ENCODE results near the gene ALDH16A1. TPM values are rescaled to one million over a fixed set of nuclear protein-coding genes. Genes with fewer than 3 reads are reported as not detected.
"Not testable (repeated sequence)": the region's sequence is repeated elsewhere in the genome, so short reads cannot be mapped to it uniquely, and the experiment has no call there.

Gene ALDH16A1
- total RNA-seq, 1 donor from 2014 or later, result 24.0 TPM

DNA sequence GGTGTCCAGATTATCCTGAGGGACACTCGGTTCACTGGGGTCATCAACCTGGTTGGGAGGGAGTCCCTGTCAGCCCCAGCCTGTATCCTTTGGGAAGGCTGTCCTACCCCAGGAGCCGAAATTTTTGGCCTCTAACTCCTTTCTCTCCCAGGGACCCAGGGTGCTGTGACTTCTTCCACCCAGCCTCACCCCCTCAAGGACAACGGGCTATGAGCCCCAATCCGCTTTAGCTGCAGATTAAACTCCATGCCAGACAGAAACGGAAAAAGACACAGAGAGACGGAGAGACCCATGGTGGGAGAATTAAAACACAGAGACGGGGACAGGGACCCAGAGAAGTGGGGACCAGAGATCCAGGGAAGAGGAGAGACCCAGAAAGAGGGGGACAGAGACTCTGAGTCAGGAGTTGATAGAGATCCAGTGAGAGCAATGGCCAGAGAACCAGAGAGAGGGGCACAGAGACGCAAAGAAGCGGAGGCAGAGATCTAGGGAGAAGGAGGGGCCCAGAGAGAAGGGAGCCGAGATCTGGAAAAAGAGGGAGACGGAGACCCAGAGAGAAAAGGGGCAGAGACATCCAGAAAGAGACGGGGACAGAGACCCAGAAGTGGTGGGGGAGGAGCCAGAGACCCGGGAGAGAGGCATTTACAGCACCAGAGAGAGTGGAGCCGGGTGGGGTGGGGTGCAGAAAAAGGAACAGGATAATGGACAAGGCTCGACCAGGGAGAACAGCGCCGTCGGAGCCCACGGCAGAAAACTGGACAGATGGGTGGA, 12.4 kb upstream of the ALDH16A1 start:
- DNase-seq (ENCODE audit: low spot score), result no peak

DNA sequence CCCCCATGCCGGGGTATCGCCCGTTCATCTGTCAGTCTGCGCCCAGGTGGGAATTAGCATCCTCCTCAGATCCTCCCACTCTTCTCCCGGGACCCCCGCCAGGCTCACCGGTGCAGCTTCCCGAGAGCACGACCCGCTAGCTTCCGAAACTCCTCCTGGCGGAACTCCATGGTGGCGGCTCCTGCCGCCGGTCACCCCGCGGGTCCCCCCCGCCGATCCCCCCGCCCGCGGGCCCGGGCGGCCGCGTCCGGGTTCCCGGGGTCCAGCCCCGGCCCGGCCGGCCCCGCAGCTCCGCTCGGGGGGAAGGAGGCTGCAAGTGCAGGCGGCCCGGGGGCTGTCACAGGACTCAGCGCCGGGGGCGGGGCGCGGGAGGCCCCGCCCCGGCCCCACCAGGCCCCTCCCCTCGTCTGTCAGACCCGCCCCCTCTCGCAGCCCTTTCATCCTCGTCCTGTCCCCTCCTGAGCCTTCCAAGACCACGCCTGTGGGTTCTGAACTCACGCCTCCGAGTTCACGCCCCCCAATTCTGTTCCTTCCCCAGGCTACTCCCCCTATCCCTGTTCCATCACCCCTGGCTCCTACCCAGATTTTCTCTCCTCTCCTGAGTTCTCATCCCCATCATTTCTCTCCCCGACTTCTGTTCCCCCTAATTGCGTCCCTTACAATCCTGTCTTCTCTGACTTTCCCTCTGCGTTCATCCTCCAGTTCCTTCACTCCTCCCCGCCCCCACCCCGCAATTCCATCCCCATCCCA, 11.6 kb upstream of the ALDH16A1 start, which contains the start of gene SLC17A7:
TSS of gene SLC17A7 (minus strand) at position 318 of the 750 bp plus-strand sequence. CDS start at position 170, 148 bp downstream.
- DNase-seq (ENCODE audit: low spot score), result no peak

GRCh38 chr19:49441960-49442350, 11.1 kb upstream of the ALDH16A1 start:
- DNase-seq (ENCODE audit: low spot score), result no peak

GRCh38 chr19:49442354-49442753, 10.7 kb upstream of the ALDH16A1 start:
- no peak for DNase-seq (ENCODE audit: low spot score)

DNA sequence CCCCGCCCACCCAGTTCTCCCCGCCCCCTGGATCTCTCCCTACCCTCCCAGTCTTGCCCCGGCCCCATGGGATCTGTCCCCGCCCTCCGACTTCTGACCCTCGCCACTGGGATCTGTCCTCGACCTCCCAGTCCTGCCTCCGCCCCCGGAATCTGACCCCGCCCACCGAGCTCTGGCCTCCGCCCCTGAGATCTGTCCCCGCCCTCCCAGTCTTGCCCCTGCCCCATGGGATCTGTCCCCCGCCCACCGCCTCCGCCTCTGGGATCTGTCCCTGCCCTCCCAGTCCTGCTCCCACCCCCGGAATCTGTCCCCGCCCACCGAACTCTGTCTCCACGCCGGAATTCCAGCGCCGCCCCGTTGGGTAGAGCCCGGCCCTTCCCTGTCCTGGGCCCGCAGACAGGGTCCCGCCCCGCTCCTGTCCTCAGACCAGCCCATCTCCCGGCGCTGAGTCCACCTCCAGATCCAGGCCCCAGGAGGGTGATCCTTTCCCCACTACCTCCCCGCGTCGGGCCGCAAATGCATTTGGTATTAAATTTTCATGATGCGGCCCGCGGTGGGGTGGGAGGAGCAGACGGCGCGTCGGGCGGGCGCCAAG, 10.2 kb upstream of the ALDH16A1 start:
- DNase-seq (ENCODE audit: low spot score), result peak; percentile 91

- DNase-seq (ENCODE audit: low spot score), result peak; percentile 94
Measured at GRCh38 chr19:49443366-49444099, 9.5 kb upstream of the ALDH16A1 start.

DNA sequence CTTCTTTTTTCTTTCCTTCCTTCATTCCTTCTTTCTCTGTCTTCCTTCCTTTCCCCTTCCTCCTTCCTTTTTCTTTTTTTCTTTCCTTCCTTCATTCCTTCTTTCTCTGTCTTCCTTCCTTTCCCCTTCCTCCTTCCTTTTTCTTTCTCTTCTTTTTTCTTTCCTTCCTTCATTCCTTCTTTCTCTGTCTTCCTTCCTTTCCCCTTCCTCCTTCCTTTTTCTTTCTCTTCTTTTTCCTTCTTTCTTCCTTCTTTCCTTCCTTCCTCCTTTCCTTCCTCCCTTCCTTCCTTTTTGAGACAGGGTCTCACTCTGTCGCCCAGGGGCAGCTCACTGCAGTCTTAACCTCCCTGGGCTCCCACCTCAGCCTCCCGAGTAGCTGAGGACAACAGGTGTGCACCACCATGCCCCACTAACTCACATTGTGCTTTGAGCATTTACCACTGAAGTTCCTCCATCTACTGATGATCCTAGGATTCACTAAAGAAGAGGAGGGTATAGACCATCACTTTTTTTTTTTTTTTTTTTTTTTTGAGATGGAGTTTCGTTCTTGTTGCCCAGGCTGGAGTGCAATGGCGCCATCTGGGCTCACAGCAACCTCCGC, 8.8 kb upstream of the ALDH16A1 start:
- not testable (repeated sequence) for DNase-seq (ENCODE audit: low spot score)

DNA sequence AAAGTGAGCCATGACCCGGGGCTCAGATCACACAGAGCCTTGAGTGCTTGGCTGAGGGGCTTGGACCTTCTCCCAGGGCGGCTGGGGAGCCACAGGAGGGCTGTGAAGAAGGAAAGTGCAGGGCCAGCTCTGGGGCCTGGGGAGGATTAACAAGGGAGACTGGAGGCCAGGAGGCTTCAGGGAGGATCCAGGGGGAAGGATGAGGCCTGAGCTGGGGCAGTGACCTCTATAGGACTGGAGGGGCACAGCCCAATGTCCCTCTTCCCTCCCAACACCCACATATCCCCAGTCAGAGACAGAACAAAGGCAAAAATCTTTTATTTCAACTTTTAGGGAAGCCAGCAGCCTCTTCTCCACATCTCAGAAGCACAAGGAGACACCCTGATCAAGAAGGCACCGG, 7.0 kb upstream of the ALDH16A1 start:
- no peak for DNase-seq (ENCODE audit: low spot score)

DNA sequence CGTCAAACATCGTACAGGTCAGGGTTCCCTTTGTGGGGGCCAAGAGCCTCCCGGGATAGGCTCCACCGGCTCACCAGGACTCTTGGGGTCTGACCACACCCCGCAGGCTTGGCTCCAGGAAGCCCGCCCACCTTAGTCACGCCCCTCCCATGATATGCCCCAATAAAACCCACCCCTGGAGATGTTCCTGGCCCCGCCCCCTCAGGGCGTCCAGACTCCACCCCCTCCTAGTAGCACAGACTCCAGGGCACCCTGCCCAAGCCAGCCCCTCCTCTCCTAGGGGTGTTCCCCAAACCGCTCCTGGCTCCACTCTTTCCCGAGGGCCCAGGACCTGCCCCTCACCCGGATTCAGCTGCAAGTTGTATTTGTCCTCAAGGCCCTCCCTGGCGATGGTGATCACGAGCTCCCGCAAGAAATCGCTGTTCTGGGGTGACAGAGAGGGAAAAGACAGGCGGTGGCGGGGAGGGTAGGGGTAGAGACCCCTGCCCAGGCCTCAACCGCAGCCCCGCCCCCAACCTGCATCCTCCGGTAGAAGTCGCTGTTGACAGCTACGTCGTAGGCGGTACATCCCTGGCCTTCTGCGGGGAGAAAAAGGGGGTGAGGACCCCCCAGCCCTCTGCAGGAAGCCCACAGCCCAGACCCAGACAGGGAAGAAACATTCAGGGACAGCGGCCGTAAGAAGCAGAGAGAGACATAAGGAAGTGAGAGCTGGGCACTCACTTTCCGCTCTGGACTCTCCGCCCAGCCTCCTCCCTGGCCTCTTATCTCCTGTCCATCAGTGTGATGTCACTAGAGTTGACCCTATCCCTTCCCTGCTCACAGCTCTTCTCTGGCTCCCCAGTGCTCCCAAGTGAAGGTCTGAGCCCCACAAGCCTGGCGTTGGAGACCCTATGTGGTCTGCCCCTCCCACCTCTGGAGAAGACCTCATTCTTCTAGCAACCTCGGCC, 5.3 kb upstream of the ALDH16A1 start:
- DNase-seq (ENCODE audit: low spot score), result no peak

- no peak for DNase-seq (ENCODE audit: low spot score)
Measured at GRCh38 chr19:49448432-49448786, 4.6 kb upstream of the ALDH16A1 start.

DNA sequence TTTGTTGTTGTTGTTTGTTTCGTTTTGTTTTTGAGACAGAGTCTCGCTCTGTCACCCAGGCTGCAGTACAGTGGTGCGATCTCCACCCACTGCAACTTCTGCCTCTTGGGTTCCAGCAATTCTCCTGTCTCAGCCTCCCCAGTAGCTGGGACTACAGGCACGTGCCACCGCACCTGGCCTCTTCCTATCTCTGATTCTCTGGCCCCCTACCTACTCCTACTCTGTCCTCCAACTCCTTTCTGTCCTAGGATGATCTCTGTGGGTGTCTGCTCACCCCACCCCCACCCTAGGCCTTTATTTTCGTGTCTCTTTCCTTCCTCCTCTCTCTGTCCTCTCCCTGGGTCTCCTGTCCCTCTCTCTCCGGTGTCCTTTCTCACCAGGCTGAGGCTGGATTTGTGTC, 2.6 kb upstream of the ALDH16A1 start:
- DNase-seq (ENCODE audit: low spot score), result no peak

- DNase-seq (ENCODE audit: low spot score), result peak; percentile 98
Measured at GRCh38 chr19:49451430-49452181, 1.4 kb upstream of the ALDH16A1 start, which contains the start of gene PIH1D1. TSS of gene PIH1D1 (minus strand) at chr19:49451814. CDS start at chr19:49451574, 240 bp downstream.

DNA sequence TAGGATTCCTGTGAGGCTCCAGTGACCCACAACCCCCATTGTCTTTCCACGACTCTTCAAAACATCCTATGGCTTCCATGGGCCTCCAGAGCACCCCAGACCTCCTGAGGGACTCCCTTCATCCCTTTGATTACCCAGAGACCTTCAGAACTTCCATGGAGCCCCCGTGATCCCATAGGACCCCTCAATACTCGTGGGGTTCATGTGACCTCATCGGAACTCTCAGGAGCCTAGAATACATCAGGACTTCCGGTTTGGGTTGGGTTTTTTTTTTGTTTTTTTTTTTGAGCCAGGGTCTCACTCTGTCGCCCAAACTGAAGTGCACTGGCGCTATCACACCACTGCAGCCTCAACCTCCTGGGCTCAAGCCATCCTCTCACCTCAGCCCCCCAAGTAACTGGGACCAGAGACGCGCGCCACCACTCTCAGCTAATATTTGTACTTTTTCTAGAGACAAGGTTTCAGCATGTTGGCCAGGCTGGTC, 774 bp downstream of the ALDH16A1 start:
- DNase-seq (ENCODE audit: low spot score), result no peak

DNA sequence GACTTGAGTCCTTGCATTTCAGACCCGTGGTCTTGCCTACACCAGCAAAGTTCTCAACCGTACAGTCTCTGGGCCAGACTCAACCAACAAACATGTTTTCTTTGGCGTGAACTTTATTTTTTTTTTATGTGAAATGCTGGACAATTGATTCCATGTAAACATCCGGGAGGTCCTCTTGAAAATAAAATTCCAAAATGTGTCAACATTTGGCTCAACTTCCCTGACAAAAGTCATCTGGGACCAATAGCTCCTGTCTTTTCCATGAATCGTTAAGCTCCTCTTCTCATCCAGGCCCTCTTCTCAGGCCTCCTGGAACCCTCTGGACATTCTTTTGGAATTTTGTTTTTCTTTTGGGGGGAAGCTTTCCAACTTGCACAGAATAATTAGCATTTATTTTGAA, 2.7 kb downstream of the ALDH16A1 start:
- no peak for DNase-seq (ENCODE audit: low spot score)

DNA sequence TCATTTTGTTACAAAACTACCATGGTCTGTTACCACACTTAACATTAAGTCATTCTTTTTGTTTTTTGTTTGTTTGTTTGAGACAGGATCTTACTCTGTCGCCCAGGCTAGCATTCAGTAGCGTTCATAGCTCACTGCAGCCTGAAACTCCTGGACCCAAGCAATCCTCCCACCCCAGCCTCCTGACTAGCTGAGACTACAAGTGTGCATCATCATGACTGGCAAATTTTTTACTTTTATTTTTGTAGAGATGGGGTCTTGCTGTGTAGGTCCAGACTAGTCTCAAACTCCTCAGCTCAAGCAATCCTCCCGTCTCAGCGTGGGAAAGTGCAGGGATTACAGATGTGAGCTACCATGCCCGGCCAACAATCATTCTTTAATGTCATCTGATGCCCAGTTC, 3.3 kb downstream of the ALDH16A1 start:
- DNase-seq (ENCODE audit: low spot score), result no peak

DNA sequence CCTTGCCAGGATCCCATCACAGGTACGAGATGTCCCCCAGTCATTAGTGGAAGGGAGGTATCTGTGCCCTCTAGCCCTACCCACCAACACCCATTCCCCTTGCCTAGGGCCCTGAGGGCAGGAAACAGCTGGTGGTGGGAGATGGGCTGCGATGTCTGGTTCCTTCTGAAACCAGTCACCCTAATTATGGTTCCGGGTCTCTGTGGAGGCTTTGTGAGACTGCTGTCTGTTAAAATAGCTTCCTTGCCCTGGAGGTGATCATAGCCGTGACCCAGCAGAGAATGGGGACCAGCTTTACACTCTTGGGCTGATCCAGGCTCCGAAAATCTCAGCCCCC, 5.5 kb downstream of the ALDH16A1 start:
- DNase-seq (ENCODE audit: low spot score), result no peak

DNA sequence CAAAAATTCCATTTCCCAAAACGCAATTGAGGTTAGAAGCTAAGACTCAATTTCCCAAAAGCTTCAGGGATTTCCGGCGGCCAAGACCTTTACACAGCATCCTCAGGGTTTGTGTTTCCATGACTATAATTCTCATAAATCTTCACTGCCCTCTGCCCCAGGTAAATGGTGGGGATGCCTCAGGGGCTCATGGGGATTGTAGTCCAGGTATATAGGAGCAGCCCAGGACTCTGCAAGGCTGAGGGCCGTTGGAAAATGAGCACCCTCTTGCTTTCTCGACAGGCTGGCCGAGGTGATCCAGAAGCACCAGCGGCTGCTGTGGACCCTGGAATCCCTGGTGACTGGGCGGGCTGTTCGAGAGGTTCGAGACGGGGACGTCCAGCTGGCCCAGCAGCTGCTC, 6.4 kb downstream of the ALDH16A1 start:
- no peak for DNase-seq (ENCODE audit: low spot score)

GRCh38 chr19:49461130-49461529, 8.1 kb downstream of the ALDH16A1 start:
- not testable (repeated sequence) for DNase-seq (ENCODE audit: low spot score)

DNA sequence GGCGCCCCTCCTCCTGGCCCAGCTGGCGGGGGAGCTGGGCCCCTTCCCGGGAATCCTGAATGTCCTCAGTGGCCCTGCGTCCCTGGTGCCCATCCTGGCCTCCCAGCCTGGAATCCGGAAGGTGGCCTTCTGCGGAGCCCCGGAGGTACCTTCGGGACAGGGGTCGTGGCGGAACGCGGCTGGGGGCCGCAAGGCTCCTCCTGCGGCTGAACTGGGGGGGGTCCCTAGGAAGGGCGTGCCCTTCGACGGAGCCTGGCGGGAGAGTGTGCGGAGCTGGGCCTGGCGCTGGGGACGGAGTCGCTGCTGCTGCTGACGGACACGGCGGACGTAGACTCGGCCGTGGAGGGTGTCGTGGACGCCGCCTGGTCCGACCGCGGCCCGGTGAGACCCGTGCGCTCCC, 8.6 kb downstream of the ALDH16A1 start:
- DNase-seq (ENCODE audit: low spot score), result no peak

DNA sequence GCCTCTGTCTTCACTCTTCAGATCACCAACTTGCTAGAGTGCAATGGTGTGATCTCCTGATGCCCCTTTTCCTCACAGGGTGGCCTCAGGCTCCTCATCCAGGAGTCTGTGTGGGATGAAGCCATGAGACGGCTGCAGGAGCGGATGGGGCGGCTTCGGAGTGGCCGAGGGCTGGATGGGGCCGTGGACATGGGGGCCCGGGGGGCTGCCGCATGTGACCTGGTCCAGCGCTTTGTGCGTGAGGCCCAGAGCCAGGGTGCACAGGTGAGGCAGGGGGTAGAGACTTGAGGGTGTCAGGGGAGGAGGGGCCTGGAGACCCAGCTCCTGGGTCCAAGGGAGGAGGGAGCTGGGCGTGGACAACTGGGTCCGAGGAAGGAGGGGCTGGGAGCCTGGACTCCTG, 9.5 kb downstream of the ALDH16A1 start:
- DNase-seq (ENCODE audit: low spot score), result no peak

Data from ureter (tissue), 1 donor.